IMR-90 (cell line): ENCODE measurements around the gene OSBPL8. TPM values are rescaled to one million over a fixed set of nuclear protein-coding genes. Genes with fewer than 3 reads are reported as not detected.

Source experiments
- ATAC-seq: fragments of 200-7000 bp; cut with Tn5 transposase; 2 replicates; pipeline ENCODE4 v1.9.1; 2020; ENCODE audit warnings: low read depth, mild to moderate bottlenecking, moderate library complexity
- BruUV-seq: library from RNA; stranded (reverse); fragments of 400-500 nt; replicated peaks from 2 replicates; lab custom pipeline; 2021; lab: Mats Ljungman, UMichigan
- CTCF ChIA-PET: fragments of 300-600 bp; formaldehyde crosslinking; extraction: SDS; loops from one replicate; lab custom pipeline; 2021; ENCODE audit warnings: antibody characterized with exemption; lab: Yijun Ruan, JAX
- POLR2A ChIA-PET: fragments of 300-600 bp; sonication (Branson Sonifier 250); formaldehyde crosslinking; loops from one replicate; lab custom pipeline; 2022; ENCODE audit warnings: antibody characterized with exemption; ENCODE audit not compliant: unreplicated experiment; lab: Charles Lee
- DNase-seq: peaks from one replicate; pipeline ENCODE4 v3.0.0; 2013
- H2AFZ ChIP-seq: replicated peaks from 2 replicates; pipeline ENCODE3; 2013; ENCODE audit warnings: low read length, mild to moderate bottlenecking; ENCODE audit not compliant: poor library complexity
- H2AK5ac ChIP-seq: 2 replicates; pipeline ENCODE4 v1.6.1; 2013; ENCODE audit warnings: low read depth, low read length, inconsistent platforms
- H2AK9ac ChIP-seq: replicated peaks from 2 replicates; pipeline ENCODE3; 2013; ENCODE audit warnings: mild to moderate bottlenecking, low read depth, low read length, moderate library complexity; ENCODE audit not compliant: poor library complexity
- H2BK120ac ChIP-seq: 2 replicates; pipeline ENCODE4 v1.6.1; 2013; ENCODE audit warnings: low read depth, low read length, inconsistent platforms
- H2BK15ac ChIP-seq: 3 replicates; pipeline ENCODE4 v1.6.1; 2013; ENCODE audit warnings: low read depth, low read length, inconsistent platforms
- H2BK20ac ChIP-seq: 2 replicates; pipeline ENCODE4 v1.6.1; 2013; ENCODE audit warnings: low read depth, mild to moderate bottlenecking, inconsistent platforms, low read length, moderate library complexity
- H2BK5ac ChIP-seq: 2 replicates; pipeline ENCODE4 v1.6.1; 2013; ENCODE audit warnings: mild to moderate bottlenecking, low read depth, low read length, inconsistent platforms; ENCODE audit not compliant: poor library complexity, severe bottlenecking
- H3K14ac ChIP-seq: replicated peaks from 2 replicates; pipeline ENCODE4 v1.6.1; 2013; ENCODE audit warnings: low read depth, low read length, inconsistent platforms
- H3K18ac ChIP-seq: 2 replicates; pipeline ENCODE4 v1.6.1; 2013; ENCODE audit warnings: low read depth, low read length, control low read depth
- H3K23ac ChIP-seq: 2 replicates; pipeline ENCODE4 v1.6.1; 2013; ENCODE audit warnings: low read depth, low read length, inconsistent platforms
- H3K27ac ChIP-seq: 2 replicates; pipeline ENCODE4 v1.5.1; 2013; ENCODE audit warnings: mild to moderate bottlenecking, control low read depth, low read length; ENCODE audit not compliant: insufficient read depth
- H3K27me3 ChIP-seq: 2 replicates; pipeline ENCODE4 v1.6.1; 2013; ENCODE audit warnings: low read length; ENCODE audit not compliant: control insufficient read depth, insufficient read depth
- H3K36me3 ChIP-seq: 2 replicates; pipeline ENCODE4 v1.6.1; 2013; ENCODE audit warnings: low read length, mixed read lengths; ENCODE audit not compliant: control insufficient read depth, insufficient read depth
- H3K4ac ChIP-seq: 2 replicates; pipeline ENCODE4 v1.6.1; 2013; ENCODE audit warnings: low read depth, low read length, inconsistent platforms
- H3K4me1 ChIP-seq: 2 replicates; pipeline ENCODE4 v1.6.1; 2013; ENCODE audit warnings: low read length, mixed read lengths; ENCODE audit not compliant: control insufficient read depth, insufficient read depth
- H3K4me2 ChIP-seq: 2 replicates; pipeline ENCODE4 v1.6.1; 2013; ENCODE audit warnings: low read depth, mild to moderate bottlenecking, control low read depth, low read length, moderate library complexity
- H3K4me3 ChIP-seq: 2 replicates; pipeline ENCODE4 v1.5.1; 2013; ENCODE audit warnings: low read depth, mild to moderate bottlenecking, control low read depth, low read length, moderate library complexity; ENCODE audit not compliant: insufficient read depth
- H3K56ac ChIP-seq: 2 replicates; pipeline ENCODE4 v1.6.1; 2013; ENCODE audit warnings: low read length, inconsistent platforms; ENCODE audit not compliant: insufficient read depth; ENCODE audit errors: extremely low read depth
- H3K79me1 ChIP-seq, 2 experiments: 2 replicates each; pipeline ENCODE4 v1.6.1; 2013; ENCODE audit warnings: low read length in 2 of 2, inconsistent platforms in 1 of 2, low read depth in 1 of 2
- H3K9ac ChIP-seq: 2 replicates; pipeline ENCODE4 v1.6.1; 2013; ENCODE audit warnings: low read depth, low read length, control low read depth
- H3K9me1 ChIP-seq: 2 replicates; pipeline ENCODE4 v1.6.1; 2013; ENCODE audit warnings: low read length, inconsistent platforms; ENCODE audit not compliant: insufficient read depth
- H3K9me3 ChIP-seq: 2 replicates; pipeline ENCODE4 v1.6.1; 2013; ENCODE audit warnings: low read length; ENCODE audit not compliant: control insufficient read depth, insufficient read depth
- H4K20me1 ChIP-seq: 2 replicates; pipeline ENCODE4 v1.6.1; 2013; ENCODE audit warnings: low read length, inconsistent platforms; ENCODE audit not compliant: insufficient read depth
- H4K5ac ChIP-seq: 2 replicates; pipeline ENCODE4 v1.6.1; 2013; ENCODE audit warnings: mild to moderate bottlenecking, low read depth, low read length, control low read depth
- H4K8ac ChIP-seq, 2 experiments: 2 replicates each; pipeline ENCODE4 v1.6.1; 2013; ENCODE audit warnings: low read depth in 2 of 2, low read length in 2 of 2, control low read depth in 1 of 2, inconsistent platforms in 1 of 2
- H4K91ac ChIP-seq: 2 replicates; pipeline ENCODE4 v1.6.1; 2013; ENCODE audit warnings: low read depth, low read length, inconsistent platforms; ENCODE audit not compliant: insufficient read depth
- BHLHE40 ChIP-seq: fragments of 150-350 bp; IDR thresholded peaks from 2 replicates; pipeline ENCODE4 v1.6.1; 2016; ENCODE audit warnings: mild to moderate bottlenecking, low read depth, low read length
- CEBPB ChIP-seq: IDR thresholded peaks from 2 replicates; pipeline ENCODE4 v1.6.1; 2012; ENCODE audit warnings: low read depth, low read length, improper control_type of control experiment
- CHD1 ChIP-seq: IDR thresholded peaks from 2 replicates; pipeline ENCODE4 v1.6.1; 2012; ENCODE audit warnings: low read depth, low read length, improper control_type of control experiment
- FOS ChIP-seq: fragments of 150-350 bp; IDR thresholded peaks from 2 replicates; pipeline ENCODE4 v1.6.1; 2016; ENCODE audit warnings: low read depth, low read length
- MAZ ChIP-seq: IDR thresholded peaks from 2 replicates; pipeline ENCODE4 v1.6.1; 2012; ENCODE audit warnings: low read depth, mild to moderate bottlenecking, low read length, improper control_type of control experiment, moderate library complexity, borderline replicate concordance
- RCOR1 ChIP-seq: IDR thresholded peaks from 2 replicates; pipeline ENCODE4 v1.6.1; 2012; ENCODE audit warnings: mild to moderate bottlenecking, low read length, improper control_type of control experiment; ENCODE audit not compliant: insufficient replicate concordance
- SMC3 ChIP-seq: fragments of 150-350 bp; IDR thresholded peaks from 2 replicates; pipeline ENCODE4 v1.6.1; 2016; ENCODE audit warnings: low read depth, mild to moderate bottlenecking, antibody characterized with exemption, low read length, moderate library complexity
- WGBS, 2 experiments: methylation state at CpG; one replicate each; pipeline versions ENCODE4 v1.1.5 to v1.1.7; 2013; ENCODE audit warnings: missing lambda C conversion rate in 2 of 2; ENCODE audit not compliant: insufficient read length in 1 of 2; ENCODE audit errors: extremely low coverage in 2 of 2; 5-methylcytosine and 5-hydroxymethylcytosine counted together
- dilution Hi-C: fragments of 300-500 bp; cut with HindIII; formaldehyde crosslinking; loops from one replicate; pipeline ENCODE4 v1.14.3; 2018; ENCODE audit warnings: low sequenced_read_pairs; ENCODE audit not compliant: unreplicated experiment
- in situ Hi-C: fragments of 300-500 bp; cut with MboI; formaldehyde crosslinking; loops from 3 replicates; pipeline ENCODE4 v1.14.3; 2019; ENCODE audit warnings: low sequenced_read_pairs, inconsistent platforms, mixed read lengths
- intact Hi-C: fragments of 100-400 bp; cut with micrococcal nuclease; formaldehyde crosslinking; loops from 2 replicates; pipeline ENCODE4 v1.10.0; 2022
- polyA plus RNA-seq, 3 experiments: library from polyadenylated mRNA; depleted of rRNA; stranded (reverse); fragments of >200 nt; gene quantifications; 2 replicates each; pipeline ENCODE4 v1.2.3, GENCODE V29; 2012; ENCODE audit warnings: low replicate concordance in 1 of 3
- total RNA-seq: library from RNA; depleted of rRNA; stranded (reverse); fragments of >200 nt; gene quantifications from 2 replicates; pipeline ENCODE4 v1.2.3, GENCODE V29; 2012
- TF ChIP-seq, protein P1 (sequence below): conservative IDR thresholded peaks from 2 replicates; pipeline ENCODE4 v1.5.1; 2012; ENCODE audit warnings: mild to moderate bottlenecking, low read depth, low read length, improper control_type of control experiment

Gene OSBPL8
- total and polyA plus RNA-seq, 2 of the 4 experiments (the other 2 are of a cell fraction), result 17.8 to 24.2 TPM

DNA sequence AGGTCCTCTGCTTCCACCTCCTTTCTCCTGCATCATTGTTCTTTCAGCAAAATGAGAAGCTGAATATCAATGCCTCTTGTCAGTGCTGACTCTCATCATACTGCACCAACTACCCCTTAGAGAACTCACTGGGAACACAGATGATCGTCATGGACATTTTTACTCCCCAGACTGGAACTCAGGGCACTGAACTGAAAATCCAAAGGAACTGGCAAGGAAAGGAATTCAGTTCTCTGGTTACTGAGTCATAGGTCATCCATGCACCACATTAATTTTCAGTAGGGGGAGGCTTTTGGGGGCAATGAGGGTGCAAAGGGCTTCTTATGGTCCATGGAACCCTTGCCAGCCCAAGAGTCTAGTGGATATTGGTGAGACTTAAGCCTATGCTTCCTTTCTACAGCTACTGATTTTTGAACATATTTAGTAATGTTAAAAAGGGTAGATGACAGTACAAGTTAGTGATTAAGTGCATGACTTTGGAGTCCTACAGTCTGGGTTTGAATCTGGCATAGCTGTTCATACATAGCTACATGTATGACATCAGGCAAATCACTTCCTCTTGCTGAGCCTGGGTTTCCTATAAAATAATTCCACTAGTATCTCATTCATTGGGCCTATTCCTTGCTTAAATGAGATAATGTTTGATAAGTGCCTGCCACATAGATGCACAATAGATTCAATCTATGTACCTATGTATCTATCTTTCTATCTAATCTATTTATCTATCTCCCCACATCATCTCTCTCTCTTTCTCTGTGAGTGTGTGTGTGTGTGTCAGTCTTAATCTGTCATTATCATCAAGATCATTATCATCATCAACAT lies 240.6 kb downstream of the OSBPL8 start:
- H3K27ac ChIP-seq, result no peak overlapping the region
- no peak overlapping the region for H3K14ac ChIP-seq
- H3K4ac ChIP-seq, result no peak overlapping the region
- ChIA-PET POLR2A (no interaction called here), CTCF (no interaction called here)
- no TSS peak for BruUV-seq
- TF ChIP-seq CEBPB, result no peak
- no peak for TF ChIP-seq BHLHE40
- TF ChIP-seq RCOR1, result no peak
- no peak for TF ChIP-seq FOS
- TF ChIP-seq CHD1, result no peak
- TF ChIP-seq, protein P1, sequence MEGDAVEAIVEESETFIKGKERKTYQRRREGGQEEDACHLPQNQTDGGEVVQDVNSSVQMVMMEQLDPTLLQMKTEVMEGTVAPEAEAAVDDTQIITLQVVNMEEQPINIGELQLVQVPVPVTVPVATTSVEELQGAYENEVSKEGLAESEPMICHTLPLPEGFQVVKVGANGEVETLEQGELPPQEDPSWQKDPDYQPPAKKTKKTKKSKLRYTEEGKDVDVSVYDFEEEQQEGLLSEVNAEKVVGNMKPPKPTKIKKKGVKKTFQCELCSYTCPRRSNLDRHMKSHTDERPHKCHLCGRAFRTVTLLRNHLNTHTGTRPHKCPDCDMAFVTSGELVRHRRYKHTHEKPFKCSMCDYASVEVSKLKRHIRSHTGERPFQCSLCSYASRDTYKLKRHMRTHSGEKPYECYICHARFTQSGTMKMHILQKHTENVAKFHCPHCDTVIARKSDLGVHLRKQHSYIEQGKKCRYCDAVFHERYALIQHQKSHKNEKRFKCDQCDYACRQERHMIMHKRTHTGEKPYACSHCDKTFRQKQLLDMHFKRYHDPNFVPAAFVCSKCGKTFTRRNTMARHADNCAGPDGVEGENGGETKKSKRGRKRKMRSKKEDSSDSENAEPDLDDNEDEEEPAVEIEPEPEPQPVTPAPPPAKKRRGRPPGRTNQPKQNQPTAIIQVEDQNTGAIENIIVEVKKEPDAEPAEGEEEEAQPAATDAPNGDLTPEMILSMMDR, result no peak
- no peak for TF ChIP-seq MAZ
- TF ChIP-seq SMC3, result no peak
- H3K36me3 ChIP-seq, result no peaks in the 10 kb centered on the region
- peak; percentile 14; the same call in 1 of the 2 replicates for ATAC-seq
- intact Hi-C loops (no loop called here), dilution Hi-C loops (no loop called here), in situ Hi-C loops (no loop called here)
- no peak overlapping the region for H4K8ac ChIP-seq
- no peak overlapping the region for H3K56ac ChIP-seq
- no peak overlapping the region for H3K4me3 ChIP-seq
- H3K79me1 ChIP-seq, result no peaks in the 10 kb centered on the region
- H2BK20ac ChIP-seq, result no peak overlapping the region
- no peak overlapping the region for H2BK5ac ChIP-seq
- H3K9ac ChIP-seq, result no peak overlapping the region
- no peak overlapping the region for H2BK120ac ChIP-seq
- H3K4me1 ChIP-seq, result no peaks in the 10 kb centered on the region
- H2AK5ac ChIP-seq, result no peak overlapping the region
- no peak overlapping the region; the same call in 1 of the 2 replicates for H3K18ac ChIP-seq
- H2BK15ac ChIP-seq, result no peak overlapping the region
- no peak for DNase-seq
- H3K4me2 ChIP-seq, result no peak overlapping the region
- no peak overlapping the region for H4K5ac ChIP-seq
- 0 out of 2 replicates have a peak, but pooled peaks cover 2% of the 10 kb centered on the region for H3K9me1 ChIP-seq
- H4K91ac ChIP-seq, result no peak overlapping the region
- no peak overlapping the region for H2AFZ ChIP-seq
- WGBS, 2 experiments, result no CpG with 5 or more reads among the region's 1 CpG
- no peaks in the 10 kb centered on the region for H3K27me3 ChIP-seq
- 0 out of 2 replicates have a peak overlapping the region, but pooled peaks have one; percentile 4 for H3K23ac ChIP-seq
- no peaks in the 10 kb centered on the region for H4K20me1 ChIP-seq
- no peaks in the 10 kb centered on the region for H3K9me3 ChIP-seq
- H2AK9ac ChIP-seq, result no peak overlapping the region
